C4-2B (cell line): ENCODE data around the gene SP140L.
"Not testable (repeated sequence)": the region's sequence is repeated elsewhere in the genome, so short reads cannot be mapped to it uniquely, and the experiment has no call there.

Experiments
- H3K27ac ChIP-seq: fragments of 450-650 bp; 2 replicates; pipeline ENCODE4 v1.5.1; 2017
- ZFX ChIP-seq: fragments of 450-650 bp; IDR thresholded peaks from 2 replicates; pipeline ENCODE4 v1.6.1; 2017
- TF ChIP-seq, protein P1 (sequence below): fragments of 450-650 bp; conservative IDR thresholded peaks from 2 replicates; pipeline ENCODE4 v1.5.1; 2017; ENCODE audit warnings: mild to moderate bottlenecking

The SP140L gene

DNA sequence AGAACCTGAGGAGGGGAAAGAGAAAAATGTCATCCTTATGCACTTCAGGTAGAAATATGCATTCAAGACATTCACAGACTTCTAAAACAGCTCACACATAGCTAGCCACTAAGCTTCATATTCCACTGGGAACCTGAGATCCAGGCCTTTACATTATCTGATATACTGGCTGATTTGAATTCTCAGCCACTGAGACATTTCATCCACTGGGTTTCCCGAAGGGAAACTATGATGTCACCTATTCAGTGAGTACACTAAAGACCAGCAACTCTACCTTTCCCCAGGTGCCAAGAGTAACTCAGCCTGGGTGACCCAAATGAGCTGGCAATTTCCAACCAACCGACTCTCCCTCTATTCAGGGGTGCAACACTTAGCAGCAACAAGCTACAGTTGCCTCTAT is 67.3 kb downstream of the SP140L start:
- TF ChIP-seq, protein P1, sequence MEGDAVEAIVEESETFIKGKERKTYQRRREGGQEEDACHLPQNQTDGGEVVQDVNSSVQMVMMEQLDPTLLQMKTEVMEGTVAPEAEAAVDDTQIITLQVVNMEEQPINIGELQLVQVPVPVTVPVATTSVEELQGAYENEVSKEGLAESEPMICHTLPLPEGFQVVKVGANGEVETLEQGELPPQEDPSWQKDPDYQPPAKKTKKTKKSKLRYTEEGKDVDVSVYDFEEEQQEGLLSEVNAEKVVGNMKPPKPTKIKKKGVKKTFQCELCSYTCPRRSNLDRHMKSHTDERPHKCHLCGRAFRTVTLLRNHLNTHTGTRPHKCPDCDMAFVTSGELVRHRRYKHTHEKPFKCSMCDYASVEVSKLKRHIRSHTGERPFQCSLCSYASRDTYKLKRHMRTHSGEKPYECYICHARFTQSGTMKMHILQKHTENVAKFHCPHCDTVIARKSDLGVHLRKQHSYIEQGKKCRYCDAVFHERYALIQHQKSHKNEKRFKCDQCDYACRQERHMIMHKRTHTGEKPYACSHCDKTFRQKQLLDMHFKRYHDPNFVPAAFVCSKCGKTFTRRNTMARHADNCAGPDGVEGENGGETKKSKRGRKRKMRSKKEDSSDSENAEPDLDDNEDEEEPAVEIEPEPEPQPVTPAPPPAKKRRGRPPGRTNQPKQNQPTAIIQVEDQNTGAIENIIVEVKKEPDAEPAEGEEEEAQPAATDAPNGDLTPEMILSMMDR, result no peak
- no peak for TF ChIP-seq ZFX

DNA sequence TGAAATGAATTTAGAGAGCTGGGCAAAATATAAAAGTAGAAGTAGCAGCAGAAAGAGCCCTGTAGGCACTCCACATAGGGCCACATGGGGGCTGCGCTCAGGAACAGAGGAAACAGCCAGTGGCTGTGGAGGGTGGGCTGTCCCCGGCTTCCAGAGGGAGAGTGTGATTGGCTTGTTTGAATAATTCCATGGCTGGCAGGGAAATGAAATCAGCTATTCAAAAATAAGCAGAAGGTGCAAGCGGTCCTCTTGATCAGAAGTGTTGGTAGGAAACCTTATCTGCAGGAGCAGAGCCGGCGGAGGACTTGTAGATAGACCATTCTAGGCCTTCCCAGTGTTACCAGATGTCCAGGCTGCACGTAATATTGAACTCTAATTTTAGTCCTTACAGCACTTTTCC is 71.7 kb downstream of the SP140L start:
- not testable (repeated sequence) for H3K27ac ChIP-seq

More for the DNA sequence above, 67.3 kb downstream of the SP140L start:
- H3K27ac ChIP-seq, result no peak overlapping the region

DNA sequence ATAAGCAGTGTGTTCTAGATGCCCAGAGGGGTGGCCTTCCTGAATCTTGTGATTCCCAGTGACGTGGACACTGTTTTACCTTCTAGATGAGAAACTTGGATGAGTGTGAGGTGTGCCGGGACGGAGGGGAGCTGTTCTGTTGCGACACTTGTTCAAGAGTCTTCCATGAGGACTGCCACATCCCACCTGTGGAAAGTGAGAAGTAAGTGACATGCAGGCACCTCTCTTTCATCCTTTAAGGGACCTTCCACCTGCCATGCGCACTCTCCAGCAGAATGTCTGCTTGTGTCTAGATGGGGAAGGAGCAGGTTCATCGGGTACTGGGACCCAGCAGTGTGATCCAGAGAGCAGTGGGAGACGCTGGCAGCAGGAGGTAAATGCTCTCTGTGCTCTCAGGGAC is 73.0 kb downstream of the SP140L start:
- no peak for TF ChIP-seq ZFX
- TF ChIP-seq, protein P1, result no peak

DNA sequence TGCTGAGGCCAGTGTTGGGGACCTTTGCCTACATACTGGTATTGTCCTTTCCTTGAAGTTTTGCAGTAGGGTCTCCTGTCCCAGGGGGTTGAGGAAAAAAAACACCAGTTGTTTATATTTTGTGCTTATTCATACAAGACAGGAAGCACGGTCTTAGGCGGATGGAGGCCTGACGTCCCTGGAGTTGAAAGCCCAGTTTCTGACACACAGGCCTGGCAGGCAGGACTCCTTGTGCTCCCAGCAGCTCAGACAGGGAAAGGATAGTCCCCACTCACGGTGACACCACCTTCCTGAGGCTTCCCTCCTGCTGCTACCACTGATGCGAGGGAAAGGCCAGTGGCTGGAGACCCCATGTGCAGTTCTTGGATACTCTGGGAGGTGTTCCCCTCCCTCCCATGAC is 73.5 kb downstream of the SP140L start:
- TF ChIP-seq, protein P1, result no peak

More for the DNA sequence above, 73.0 kb downstream of the SP140L start:
- no peak overlapping the region for H3K27ac ChIP-seq

DNA sequence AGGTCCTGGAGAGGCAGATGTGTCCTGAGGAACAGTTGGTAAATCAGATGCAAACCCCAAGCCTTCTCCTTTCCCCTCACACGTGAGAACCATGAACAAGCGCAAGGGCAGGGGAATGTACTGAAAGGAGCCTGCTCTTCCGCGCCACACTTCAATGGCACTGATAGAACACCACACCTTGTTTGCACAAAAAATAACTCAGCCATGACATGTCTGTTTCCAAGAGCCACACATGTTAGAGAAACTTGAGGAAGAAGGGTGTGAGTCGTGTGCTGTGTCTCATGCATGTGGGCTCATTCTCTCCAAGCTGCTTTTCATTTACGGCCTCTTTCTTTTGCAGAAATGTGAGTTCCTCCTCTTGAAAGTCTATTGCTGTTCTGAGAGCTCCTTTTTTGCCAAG is 74.0 kb downstream of the SP140L start:
- H3K27ac ChIP-seq, result not testable (repeated sequence)

More for the DNA sequence above, 73.5 kb downstream of the SP140L start:
- H3K27ac ChIP-seq, result no peak overlapping the region

DNA sequence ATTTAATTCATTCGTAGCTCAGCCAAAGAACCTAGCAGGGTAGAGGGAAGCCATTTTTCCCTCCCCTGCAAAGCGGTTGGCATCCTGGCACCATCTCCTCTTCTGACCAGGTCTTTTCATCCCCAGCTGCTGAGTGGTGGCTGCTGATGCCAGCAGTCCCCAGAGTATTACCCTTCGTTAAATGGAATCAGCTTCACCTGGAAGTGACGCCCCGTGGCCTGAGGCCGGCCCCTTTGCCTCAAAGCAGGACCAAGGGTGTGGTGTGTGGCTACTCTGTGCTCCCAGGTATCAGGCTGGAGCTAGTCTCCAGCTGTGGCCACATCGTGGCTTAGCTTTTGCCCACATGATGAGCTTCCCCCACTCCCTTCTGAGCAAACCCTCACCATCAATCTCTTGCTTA is 76.8 kb downstream of the SP140L start:
- TF ChIP-seq, protein P1, result no peak
- no peak for TF ChIP-seq ZFX
- no peak overlapping the region for H3K27ac ChIP-seq

DNA sequence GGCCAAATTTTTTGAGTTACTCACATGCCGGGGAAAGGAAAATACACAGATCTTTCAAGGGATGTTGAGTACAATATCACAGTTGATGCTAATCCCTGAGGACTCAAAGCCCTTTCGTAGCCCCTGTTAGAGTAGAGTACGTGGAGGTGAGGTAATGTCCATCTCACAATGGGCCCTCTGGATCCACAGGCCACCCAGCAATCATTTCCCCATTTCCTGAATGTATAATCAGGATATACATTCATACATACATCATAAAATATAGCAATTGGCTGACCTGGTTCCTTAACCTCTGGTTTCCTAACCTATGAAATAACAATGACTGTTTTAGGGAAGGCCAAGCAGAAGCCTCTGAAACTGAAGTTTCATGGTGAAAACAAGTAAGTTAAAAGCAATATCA is 78.8 kb downstream of the SP140L start:
- TF ChIP-seq, protein P1, result no peak
- no peak for TF ChIP-seq ZFX
- no peak overlapping the region for H3K27ac ChIP-seq

DNA sequence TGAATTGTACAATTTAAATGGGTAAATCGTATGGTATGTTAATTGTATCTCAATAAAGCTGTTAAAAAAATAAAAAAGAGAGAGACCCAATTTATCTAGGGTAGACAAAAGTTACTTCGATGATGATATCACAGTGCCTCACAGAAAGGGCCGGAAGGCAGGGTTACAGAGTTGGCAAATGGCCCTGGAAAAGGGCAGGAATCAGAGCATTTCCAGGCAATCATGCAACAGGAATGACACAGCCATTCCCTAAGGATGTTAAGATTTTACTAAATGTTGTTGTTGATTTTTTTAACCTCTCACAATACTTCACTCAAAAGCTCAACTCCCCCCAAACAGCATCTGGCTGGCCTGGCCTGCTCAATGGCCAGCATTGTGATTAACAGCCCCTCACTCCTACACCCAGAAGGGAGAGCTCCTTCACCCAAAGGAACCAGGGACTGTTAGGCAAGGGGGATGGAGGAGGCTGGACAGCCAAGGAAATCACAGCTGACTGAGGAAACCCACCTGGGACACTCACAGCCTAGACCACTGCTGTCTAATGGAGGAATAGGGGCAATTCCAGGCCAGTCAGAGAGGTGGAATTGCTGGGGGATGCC is 81.3 kb downstream of the SP140L start:
- H3K27ac ChIP-seq, result no peak overlapping the region
- TF ChIP-seq, protein P1, result no peak
- TF ChIP-seq ZFX, result no peak

DNA sequence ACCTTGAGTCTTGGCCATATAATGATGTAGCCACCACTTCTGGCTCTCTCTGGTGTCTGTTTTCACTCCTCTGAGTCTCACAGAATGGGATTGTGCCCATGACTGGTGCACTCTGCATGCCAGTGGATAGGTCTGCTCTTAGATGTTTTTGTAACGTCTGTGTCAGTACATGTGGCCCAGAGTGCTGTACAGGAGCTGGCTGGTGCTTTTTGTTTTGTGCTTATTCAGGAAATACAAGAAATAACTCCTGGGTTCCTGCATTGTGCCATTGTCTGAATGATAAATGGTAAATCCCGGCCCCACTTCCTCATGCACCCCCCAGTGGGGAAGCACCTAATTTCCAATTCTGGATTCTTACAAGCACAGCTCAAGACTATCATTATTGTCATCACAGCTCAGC is 82.3 kb downstream of the SP140L start:
- H3K27ac ChIP-seq, result not testable (repeated sequence)
